Endothelial cell (in vitro differentiated cells): ENCODE results near the gene UGT1A6. TPM values are rescaled to one million over a fixed set of nuclear protein-coding genes. Genes with fewer than 3 reads are reported as not detected.

ENCODE experiments used
- DNase-seq: peaks from one replicate; pipeline ENCODE4 v3.0.0; 2021; ENCODE audit warnings: low spot score
- H3K27ac Mint-ChIP-seq: one replicate; pipeline ENCODE4 v1.8.0; 2021; ENCODE audit warnings: mixed read lengths, inconsistent platforms; ENCODE audit not compliant: unreplicated experiment
- H3K27me3 Mint-ChIP-seq: one replicate; pipeline ENCODE4 v1.8.0; 2021; ENCODE audit warnings: mild to moderate bottlenecking, moderate library complexity, mixed read lengths, inconsistent platforms; ENCODE audit not compliant: unreplicated experiment
- H3K36me3 Mint-ChIP-seq: one replicate; pipeline ENCODE4 v1.8.0; 2021; ENCODE audit warnings: mild to moderate bottlenecking, low read depth, mixed read lengths, inconsistent platforms; ENCODE audit not compliant: unreplicated experiment
- H3K4me1 Mint-ChIP-seq: one replicate; pipeline ENCODE4 v1.8.0; 2021; ENCODE audit warnings: mild to moderate bottlenecking, mixed read lengths, inconsistent platforms; ENCODE audit not compliant: unreplicated experiment
- H3K4me3 Mint-ChIP-seq: one replicate; pipeline ENCODE4 v1.8.0; 2021; ENCODE audit warnings: mild to moderate bottlenecking, mixed read lengths, inconsistent platforms; ENCODE audit not compliant: unreplicated experiment
- H3K9me3 Mint-ChIP-seq: one replicate; pipeline ENCODE4 v1.8.0; 2021; ENCODE audit warnings: mixed read lengths, inconsistent platforms; ENCODE audit not compliant: unreplicated experiment
- total RNA-seq: library from RNA; stranded (reverse); fragmentation: NEBNext Ultra II Directional; extraction: Animal tissue kit (Norgen Biotek cat#: 25700); gene quantifications from one replicate; pipeline ENCODE4 v1.2.1, GENCODE V29; 2021; ENCODE audit not compliant: unreplicated experiment
- TF ChIP-seq, protein P1 (sequence below): fragments of 200-600 bp; sonication (generic); IDR thresholded peaks from one replicate; pipeline ENCODE4 v1.5.0; 2021; ENCODE audit warnings: antibody characterized with exemption; ENCODE audit not compliant: unreplicated experiment

Gene UGT1A6
- total RNA-seq, 1 donor from 2014 or later: not detected

GRCh38 chr2:233813236-233814055, 120.8 kb downstream of the UGT1A6 start:
- H3K4me3 Mint-ChIP-seq: no peak overlapping the region
- DNase-seq: no peak
- H3K27ac Mint-ChIP-seq: no peak overlapping the region
- no peaks in the 10 kb centered on the region for H3K36me3 Mint-ChIP-seq
- H3K4me1 Mint-ChIP-seq: peaks cover 3% of the 10 kb centered on the region
- TF ChIP-seq, protein P1, sequence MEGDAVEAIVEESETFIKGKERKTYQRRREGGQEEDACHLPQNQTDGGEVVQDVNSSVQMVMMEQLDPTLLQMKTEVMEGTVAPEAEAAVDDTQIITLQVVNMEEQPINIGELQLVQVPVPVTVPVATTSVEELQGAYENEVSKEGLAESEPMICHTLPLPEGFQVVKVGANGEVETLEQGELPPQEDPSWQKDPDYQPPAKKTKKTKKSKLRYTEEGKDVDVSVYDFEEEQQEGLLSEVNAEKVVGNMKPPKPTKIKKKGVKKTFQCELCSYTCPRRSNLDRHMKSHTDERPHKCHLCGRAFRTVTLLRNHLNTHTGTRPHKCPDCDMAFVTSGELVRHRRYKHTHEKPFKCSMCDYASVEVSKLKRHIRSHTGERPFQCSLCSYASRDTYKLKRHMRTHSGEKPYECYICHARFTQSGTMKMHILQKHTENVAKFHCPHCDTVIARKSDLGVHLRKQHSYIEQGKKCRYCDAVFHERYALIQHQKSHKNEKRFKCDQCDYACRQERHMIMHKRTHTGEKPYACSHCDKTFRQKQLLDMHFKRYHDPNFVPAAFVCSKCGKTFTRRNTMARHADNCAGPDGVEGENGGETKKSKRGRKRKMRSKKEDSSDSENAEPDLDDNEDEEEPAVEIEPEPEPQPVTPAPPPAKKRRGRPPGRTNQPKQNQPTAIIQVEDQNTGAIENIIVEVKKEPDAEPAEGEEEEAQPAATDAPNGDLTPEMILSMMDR: no peak
- no peaks in the 10 kb centered on the region for H3K27me3 Mint-ChIP-seq
- H3K9me3 Mint-ChIP-seq: no peaks in the 10 kb centered on the region

DNA sequence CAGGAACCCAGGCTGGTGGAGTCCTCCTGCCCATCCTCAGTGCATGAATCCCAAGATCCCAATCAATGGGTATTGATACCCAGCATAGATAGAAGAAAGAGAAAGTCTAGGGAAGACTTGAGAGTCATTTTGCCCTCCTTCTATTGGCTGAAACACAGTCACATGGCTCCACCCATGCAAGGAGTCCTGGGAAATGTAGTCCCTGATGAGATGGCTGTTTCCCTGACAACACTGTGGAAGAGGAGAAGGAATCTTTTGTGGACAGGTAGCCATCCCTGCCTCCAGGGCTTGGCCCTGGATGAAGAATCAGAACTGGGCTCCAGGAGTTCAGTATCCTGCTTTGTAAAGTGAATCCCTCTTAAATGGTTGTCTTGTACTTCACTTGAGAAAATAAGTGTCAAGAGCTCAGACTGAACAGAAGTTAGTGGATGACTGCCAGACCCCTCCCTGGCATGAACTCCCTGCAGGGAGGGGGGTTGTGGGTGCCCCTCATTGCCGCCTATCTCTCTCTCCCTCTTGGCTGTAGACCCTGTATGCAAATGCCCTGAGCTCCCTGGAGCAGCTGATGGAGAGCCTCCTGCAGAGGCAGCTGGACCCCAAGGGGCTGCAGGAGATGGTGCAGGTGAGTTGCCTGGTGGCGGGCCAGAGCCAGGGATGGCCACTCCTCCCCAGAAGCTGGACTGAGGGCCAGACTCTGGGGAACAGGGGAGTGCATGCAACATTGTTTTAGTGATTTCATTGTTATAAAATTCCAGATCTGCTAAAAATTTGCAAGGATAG, 121.6 kb downstream of the UGT1A6 start:
- Mint-ChIP-seq H3K27me3 (no peaks in the 10 kb centered on the region), H3K36me3 (no peaks in the 10 kb centered on the region), H3K4me1 (peaks cover 3% of the 10 kb centered on the region), H3K4me3 (no peak overlapping the region), H3K9me3 (no peaks in the 10 kb centered on the region), H3K27ac (no peak overlapping the region)
- TF ChIP-seq, protein P1: no peak
- DNase-seq: no peak

DNA sequence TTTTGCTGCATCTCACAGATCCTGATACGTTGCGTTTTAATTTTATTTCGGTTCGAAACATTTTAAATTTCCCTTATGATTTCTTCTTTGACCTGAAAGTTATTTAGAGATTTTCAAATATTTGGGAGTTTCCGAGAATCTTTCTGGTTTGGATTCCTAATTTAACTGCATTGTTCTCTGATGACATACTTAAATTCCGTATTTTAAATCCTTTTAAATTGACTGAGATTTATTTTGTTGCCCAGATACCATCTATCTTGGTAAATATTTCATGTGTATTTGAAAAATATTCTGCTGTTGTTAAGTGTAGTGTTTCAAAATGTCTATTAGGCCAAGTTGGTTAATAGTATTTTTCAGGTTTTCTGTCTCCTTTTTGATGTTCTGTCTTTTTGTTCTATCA, 123.2 kb downstream of the UGT1A6 start:
- no peak for DNase-seq
- no peak overlapping the region for H3K4me3 Mint-ChIP-seq
- TF ChIP-seq, protein P1: no peak
- no peaks in the 10 kb centered on the region for H3K36me3 Mint-ChIP-seq
- H3K27me3 Mint-ChIP-seq: no peaks in the 10 kb centered on the region
- peaks cover 3% of the 10 kb centered on the region for H3K4me1 Mint-ChIP-seq
- no peak overlapping the region for H3K27ac Mint-ChIP-seq
- no peaks in the 10 kb centered on the region for H3K9me3 Mint-ChIP-seq

DNA sequence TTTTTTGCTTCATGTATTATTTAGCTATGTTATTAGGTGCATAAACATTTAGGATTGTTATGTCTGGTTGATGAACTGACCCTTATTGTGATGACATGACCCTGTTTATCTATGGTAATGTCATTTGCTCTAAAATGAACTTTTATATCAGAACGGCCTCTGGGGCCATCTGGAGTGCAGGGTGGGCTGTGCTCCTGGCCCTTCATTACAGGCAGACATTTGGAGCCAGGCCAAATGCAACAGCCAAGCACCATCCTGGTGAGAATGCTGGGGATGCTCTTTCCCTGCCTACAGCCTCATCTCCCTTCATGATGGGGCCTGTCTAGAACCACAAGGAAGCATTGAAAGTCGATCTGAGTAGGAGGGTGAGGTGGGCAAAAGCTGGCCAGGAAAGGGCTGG, 123.6 kb downstream of the UGT1A6 start:
- no peaks in the 10 kb centered on the region for H3K9me3 Mint-ChIP-seq
- no peak for DNase-seq
- no peaks in the 10 kb centered on the region for H3K36me3 Mint-ChIP-seq
- peaks cover 3% of the 10 kb centered on the region for H3K4me1 Mint-ChIP-seq
- no peak overlapping the region for H3K27ac Mint-ChIP-seq
- TF ChIP-seq, protein P1: no peak
- H3K27me3 Mint-ChIP-seq: peaks cover 3% of the 10 kb centered on the region
- H3K4me3 Mint-ChIP-seq: no peak overlapping the region

DNA sequence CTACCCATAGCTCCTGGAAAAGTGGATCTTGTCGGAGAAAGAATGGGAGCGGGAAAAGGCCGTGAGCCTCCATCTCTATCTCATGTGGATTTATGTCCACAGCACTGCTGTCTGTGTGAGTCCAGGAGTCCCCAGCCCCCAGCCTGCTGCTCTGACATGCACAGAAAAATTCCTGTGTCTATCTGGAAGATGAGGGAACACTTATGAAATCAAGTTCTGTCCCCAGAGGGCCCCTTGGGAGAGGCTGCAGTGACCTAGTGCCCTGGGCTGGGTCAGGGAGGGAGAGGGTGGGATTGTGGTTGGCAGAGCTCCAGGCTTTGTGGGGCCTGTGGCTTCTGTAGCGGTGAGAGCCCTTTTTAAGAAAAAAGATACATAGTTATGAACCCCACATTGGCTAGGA, 124.1 kb downstream of the UGT1A6 start:
- no peak for DNase-seq
- Mint-ChIP-seq H3K27me3 (peaks cover 4% of the 10 kb centered on the region), H3K27ac (no peak overlapping the region), H3K4me3 (no peak overlapping the region), H3K4me1 (peaks cover 3% of the 10 kb centered on the region), H3K36me3 (no peaks in the 10 kb centered on the region), H3K9me3 (no peaks in the 10 kb centered on the region)
- TF ChIP-seq, protein P1: no peak
